H9 (cell line): ENCODE measurements around the gene KLRK1. TPM values are rescaled to one million over a fixed set of nuclear protein-coding genes. Genes with fewer than 3 reads are reported as not detected.
"Not testable (repeated sequence)": the region's sequence is repeated elsewhere in the genome, so short reads cannot be mapped to it uniquely, and the experiment has no call there.

Source experiments
- DNase-seq: peaks from one replicate; pipeline ENCODE4 v3.0.0-alpha.2; 2017
- H2AFZ ChIP-seq: one replicate; pipeline ENCODE4 v1.6.1; 2013; ENCODE audit warnings: mild to moderate bottlenecking, low read length, control low read depth, moderate library complexity
- H2AK5ac ChIP-seq: 2 replicates; pipeline ENCODE4 v1.6.1; 2013; ENCODE audit warnings: low read length, control low read depth, mixed read lengths; ENCODE audit not compliant: insufficient read length
- H2BK120ac ChIP-seq: one replicate; pipeline ENCODE4 v1.6.1; 2013; ENCODE audit warnings: low read depth, mild to moderate bottlenecking, low read length, control low read depth, inconsistent platforms; ENCODE audit not compliant: poor library complexity, severe bottlenecking
- H2BK12ac ChIP-seq: 2 replicates; pipeline ENCODE4 v1.6.1; 2013; ENCODE audit warnings: low read length, control low read depth, mixed read lengths, low read depth; ENCODE audit not compliant: insufficient read length
- H2BK15ac ChIP-seq: 2 replicates; pipeline ENCODE4 v1.6.1; 2013; ENCODE audit warnings: low read depth, low read length, control low read depth
- H2BK20ac ChIP-seq: one replicate; pipeline ENCODE4 v1.6.1; 2013; ENCODE audit warnings: low read depth, mild to moderate bottlenecking, low read length, control low read depth, inconsistent platforms; ENCODE audit not compliant: poor library complexity, severe bottlenecking
- H2BK5ac ChIP-seq: 2 replicates; pipeline ENCODE4 v1.6.1; 2013; ENCODE audit warnings: low read length, control low read depth, mixed read lengths; ENCODE audit not compliant: insufficient read length
- H3K14ac ChIP-seq: 2 replicates; pipeline ENCODE4 v1.6.1; 2013; ENCODE audit warnings: low read length, control low read depth; ENCODE audit not compliant: insufficient read depth
- H3K18ac ChIP-seq: 2 replicates; pipeline ENCODE4 v1.6.1; 2013; ENCODE audit warnings: low read depth, mild to moderate bottlenecking, mixed read lengths, low read length, control low read depth; ENCODE audit not compliant: insufficient read length
- H3K23ac ChIP-seq: 2 replicates; pipeline ENCODE4 v1.6.1; 2013; ENCODE audit warnings: low read length, control low read depth, mixed read lengths, low read depth; ENCODE audit not compliant: insufficient read length
- H3K23me2 ChIP-seq: 2 replicates; pipeline ENCODE4 v1.6.1; 2013; ENCODE audit warnings: low read depth, mild to moderate bottlenecking, mixed read lengths, low read length, control low read depth; ENCODE audit not compliant: insufficient read length, poor library complexity, severe bottlenecking
- H3K27ac ChIP-seq: 2 replicates; pipeline ENCODE4 v1.5.1; 2013; ENCODE audit warnings: low read length, control low read depth, mixed read lengths, low read depth; ENCODE audit not compliant: insufficient read length
- H3K27me3 ChIP-seq: 2 replicates; pipeline ENCODE4 v1.6.1; 2013; ENCODE audit warnings: low read length, control low read depth, inconsistent platforms; ENCODE audit not compliant: insufficient read depth
- H3K4ac ChIP-seq: 2 replicates; pipeline ENCODE4 v1.6.1; 2013; ENCODE audit warnings: low read depth, mild to moderate bottlenecking, control low read depth, inconsistent platforms, low read length, moderate library complexity
- H3K4me1 ChIP-seq: 2 replicates; pipeline ENCODE4 v1.6.1; 2013; ENCODE audit warnings: low read length, control low read depth, inconsistent platforms; ENCODE audit not compliant: insufficient read depth
- H3K4me2 ChIP-seq: 2 replicates; pipeline ENCODE4 v1.6.1; 2013; ENCODE audit warnings: low read length, control low read depth, mixed read lengths; ENCODE audit not compliant: insufficient read length, insufficient read depth
- H3K56ac ChIP-seq: 2 replicates; pipeline ENCODE4 v1.6.1; 2013; ENCODE audit warnings: low read depth, mild to moderate bottlenecking, mixed read lengths, low read length, control low read depth; ENCODE audit not compliant: insufficient read length
- H3K79me1 ChIP-seq: 2 replicates; pipeline ENCODE4 v1.6.1; 2013; ENCODE audit warnings: low read depth, mild to moderate bottlenecking, moderate library complexity, low read length, control low read depth, inconsistent platforms; ENCODE audit not compliant: insufficient read depth, poor library complexity, severe bottlenecking
- H3K79me2 ChIP-seq: 2 replicates; pipeline ENCODE4 v1.6.1; 2013; ENCODE audit warnings: low read length, control low read depth, inconsistent platforms; ENCODE audit not compliant: insufficient read depth
- H3K9ac ChIP-seq: 2 replicates; pipeline ENCODE4 v1.6.1; 2013; ENCODE audit warnings: low read length, control low read depth, mixed read lengths; ENCODE audit not compliant: insufficient read length; ENCODE audit errors: extremely low read depth
- H3K9me3 ChIP-seq: one replicate; pipeline ENCODE4 v1.6.1; 2013; ENCODE audit warnings: low read depth, low read length, inconsistent platforms; ENCODE audit not compliant: control insufficient read depth
- H3T11ph ChIP-seq: one replicate; pipeline ENCODE4 v1.6.1; 2013; ENCODE audit warnings: mild to moderate bottlenecking, low read length, control low read depth, inconsistent platforms
- H4K20me1 ChIP-seq: one replicate; pipeline ENCODE4 v1.6.1; 2013; ENCODE audit not compliant: control insufficient read depth, insufficient read length, insufficient read depth
- H4K5ac ChIP-seq: 2 replicates; pipeline ENCODE4 v1.6.1; 2013; ENCODE audit warnings: low read depth, mild to moderate bottlenecking, mixed read lengths, low read length, control low read depth; ENCODE audit not compliant: insufficient read length
- H4K8ac ChIP-seq: replicated peaks from 2 replicates; pipeline ENCODE4 v1.6.1; 2013; ENCODE audit warnings: low read length, control low read depth, mixed read lengths, low read depth; ENCODE audit not compliant: insufficient read length
- H4K91ac ChIP-seq: 2 replicates; pipeline ENCODE4 v1.6.1; 2013; ENCODE audit warnings: low read depth, mild to moderate bottlenecking, moderate library complexity, mixed read lengths, low read length, control low read depth; ENCODE audit not compliant: insufficient read length
- H3K27ac Mint-ChIP-seq, 3 experiments: 2 replicates in 2 of 3; 3 replicates in 1 of 3; pipeline ENCODE4 v1.8.0; 2020 to 2021; ENCODE audit warnings: mixed read lengths in 3 of 3, mild to moderate bottlenecking in 1 of 3, moderate library complexity in 1 of 3
- H3K27me3 Mint-ChIP-seq: 2 replicates; pipeline ENCODE4 v1.8.0; 2021; ENCODE audit warnings: low read depth, mild to moderate bottlenecking, moderate library complexity, mixed read lengths
- H3K36me3 Mint-ChIP-seq, 3 experiments: 2 replicates in 2 of 3; 3 replicates in 1 of 3; pipeline ENCODE4 v1.8.0; 2020 to 2021; ENCODE audit warnings: low read depth in 3 of 3, mixed read lengths in 3 of 3; ENCODE audit not compliant: insufficient read depth in 1 of 3
- H3K4me1 Mint-ChIP-seq, 2 experiments: 2 replicates each; pipeline ENCODE4 v1.8.0; 2020; ENCODE audit warnings: mixed read lengths in 2 of 2
- H3K4me3 Mint-ChIP-seq, 2 experiments: 2 replicates in 1 of 2; 3 replicates in 1 of 2; pipeline ENCODE4 v1.8.0; 2020 to 2021; ENCODE audit warnings: mild to moderate bottlenecking in 2 of 2, mixed read lengths in 2 of 2, moderate library complexity in 1 of 2
- H3K9me3 Mint-ChIP-seq, 2 experiments: 2 replicates in 1 of 2; 3 replicates in 1 of 2; pipeline ENCODE4 v1.8.0; 2020; ENCODE audit warnings: mild to moderate bottlenecking in 2 of 2, mixed read lengths in 2 of 2, moderate library complexity in 1 of 2
- WGBS: extraction: QIAGEN DNeasy Blood & Tissue Kit; methylation state at CpG from one replicate; pipeline ENCODE4 v1.1.7; 2013; ENCODE audit warnings: missing lambda C conversion rate, low lambda C conversion rate, mixed read lengths; ENCODE audit not compliant: insufficient read length; ENCODE audit errors: extremely low coverage; 5-methylcytosine and 5-hydroxymethylcytosine counted together
- total RNA-seq: library from RNA; stranded (reverse); gene quantifications from 2 replicates; pipeline ENCODE4 v1.2.1, GENCODE V29; 2021

KLRK1 gene
- total RNA-seq, 1 experiment from 2014 or later = not detected

DNA sequence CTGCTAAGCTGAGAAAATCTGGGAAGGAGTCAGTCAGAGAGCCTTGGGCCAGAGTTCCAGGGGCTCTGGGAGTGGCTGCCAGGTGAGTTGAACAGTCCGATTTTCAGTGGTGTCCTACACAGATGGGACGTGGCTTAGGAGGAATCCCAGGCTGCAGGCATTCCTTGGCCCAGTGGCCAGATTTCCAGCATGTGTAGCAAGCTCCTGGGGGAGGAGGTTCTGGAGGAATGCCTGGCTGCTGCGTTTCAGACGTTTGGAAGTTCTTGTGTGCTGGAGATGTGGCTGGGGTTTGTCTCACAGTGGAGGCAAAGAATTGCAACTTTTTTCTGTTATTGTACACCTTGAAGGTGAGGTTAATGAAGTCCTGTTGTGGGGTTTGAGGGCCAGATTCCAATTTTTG, 53.6 kb downstream of the KLRK1 start:
- not testable (repeated sequence) for H2BK5ac ChIP-seq, H3T11ph ChIP-seq, H3K79me2 ChIP-seq, H3K4me1 ChIP-seq, H3K36me3 Mint-ChIP-seq, DNase-seq, H4K20me1 ChIP-seq, H3K4me2 ChIP-seq, H3K23me2 ChIP-seq, H2BK120ac ChIP-seq, H3K79me1 ChIP-seq, H3K9ac ChIP-seq, H4K8ac ChIP-seq, H2AFZ ChIP-seq, H2BK12ac ChIP-seq, H3K9me3 Mint-ChIP-seq, H3K9me3 ChIP-seq, H3K4ac ChIP-seq, H2BK20ac ChIP-seq, H3K14ac ChIP-seq, H3K4me3 Mint-ChIP-seq, H3K23ac ChIP-seq, H2AK5ac ChIP-seq, H4K91ac ChIP-seq, H4K5ac ChIP-seq, H3K18ac ChIP-seq, H2BK15ac ChIP-seq, H3K56ac ChIP-seq, H3K27me3 Mint-ChIP-seq, H3K27ac ChIP-seq, H3K27me3 ChIP-seq
- no CpG with 5 or more reads among the region's 4 CpGs for WGBS
- Mint-ChIP-seq H3K27ac (peak overlapping the region in 1 of 3 experiments; percentile 83; a peak in 1 of 7 replicates), H3K4me1 (peaks cover 11 to 27% of the 10 kb centered on the region in 2 experiments)
